HG02852 (cell line): ENCODE results near the gene UBL5.
"Not testable (repeated sequence)": the region's sequence is repeated elsewhere in the genome, so short reads cannot be mapped to it uniquely, and the experiment has no call there.

Source experiments
- ATAC-seq: cut with Tn5 transposase; IDR thresholded peaks from one replicate; pipeline ENCODE4 v1.9.1; 2021; ENCODE audit warnings: mild to moderate bottlenecking, moderate library complexity; ENCODE audit not compliant: unreplicated experiment

The UBL5 gene

DNA sequence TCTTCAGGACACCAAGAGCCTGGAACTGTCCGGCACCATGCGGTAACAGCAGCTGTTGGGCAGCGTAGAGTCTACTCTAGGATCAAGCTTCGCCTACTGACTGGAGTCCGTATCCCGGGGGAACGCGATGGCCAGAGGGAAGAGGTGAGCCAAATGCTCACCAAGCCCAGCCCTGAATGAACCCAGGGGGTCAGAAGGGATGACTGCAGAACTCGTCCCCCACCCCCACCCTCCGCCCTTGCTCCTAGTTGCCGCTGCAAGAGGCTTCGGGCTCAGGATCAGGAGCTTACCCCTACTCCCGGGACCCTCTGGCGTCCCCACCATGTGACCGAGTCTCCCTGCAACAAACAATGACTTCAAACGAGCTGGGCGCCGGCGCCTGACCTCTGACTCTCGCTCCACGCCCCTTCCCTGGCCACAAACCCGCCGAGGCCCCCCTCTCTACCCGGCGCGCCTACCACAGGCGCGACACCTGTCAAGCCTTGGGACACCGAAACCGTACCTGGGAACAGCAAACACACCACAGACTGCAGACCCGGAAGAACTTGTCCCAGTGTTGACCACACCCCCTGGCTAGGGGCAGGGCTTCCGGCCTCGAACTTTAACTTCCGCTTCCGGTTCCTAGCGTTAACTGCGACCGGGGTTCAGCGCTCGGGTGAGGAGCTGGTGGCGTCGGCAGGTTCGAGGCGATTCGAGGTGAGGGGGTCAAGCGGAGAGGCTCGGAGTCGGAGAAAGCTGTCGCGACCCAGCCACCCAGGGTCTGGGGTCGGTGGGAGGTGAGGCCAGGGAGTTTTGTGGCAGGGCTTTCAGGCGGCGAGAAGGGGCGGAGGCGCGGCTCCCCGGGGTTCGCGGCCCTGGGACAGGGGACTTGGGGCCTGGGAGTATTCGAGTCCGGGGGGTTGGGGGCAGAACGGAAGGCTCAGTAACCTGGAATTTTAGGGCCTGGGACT is at the start of gene UBL5:
TSS of gene UBL5 (plus strand) at position 630 of the 950 bp plus-strand sequence. CDS start 420 bp downstream, outside the sequence.
- ATAC-seq, result peak; percentile 87

DNA sequence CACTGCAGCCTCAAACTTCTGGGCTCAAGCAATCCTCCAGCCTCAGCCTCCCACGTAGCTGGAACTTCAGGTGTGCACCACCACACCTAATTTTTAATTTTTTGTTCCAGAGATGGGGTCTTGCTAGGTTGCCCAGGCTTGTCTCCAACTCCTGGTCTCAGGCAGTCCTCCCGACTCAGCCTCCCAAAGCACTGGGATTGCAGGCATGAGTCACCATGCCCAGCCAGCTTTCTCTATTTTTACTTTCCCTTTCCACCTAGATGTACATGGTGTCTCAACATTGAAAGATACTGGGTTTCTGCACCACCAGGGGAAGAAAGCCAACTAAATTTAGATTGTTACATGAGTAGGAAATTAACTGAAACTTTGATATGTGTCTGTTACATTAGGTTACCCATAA is 45.4 kb upstream of the UBL5 start:
- no peak for ATAC-seq

DNA sequence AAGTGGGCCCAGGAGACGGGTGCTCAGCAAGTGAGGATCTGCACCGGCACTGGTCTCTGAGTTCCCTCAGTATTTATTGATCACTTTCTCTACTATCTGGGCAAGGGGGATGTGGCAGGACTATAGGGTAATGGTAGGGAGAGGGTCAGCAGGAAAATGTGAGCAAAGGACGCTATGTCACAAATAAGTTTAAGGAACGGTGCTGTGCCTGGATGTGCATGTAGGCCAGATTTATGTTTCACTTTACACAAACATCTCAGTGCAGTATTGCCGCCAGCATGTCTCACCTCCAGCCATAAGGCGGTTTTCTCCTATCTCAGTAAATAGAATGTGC is 43.6 kb upstream of the UBL5 start:
- not testable (repeated sequence) for ATAC-seq

DNA sequence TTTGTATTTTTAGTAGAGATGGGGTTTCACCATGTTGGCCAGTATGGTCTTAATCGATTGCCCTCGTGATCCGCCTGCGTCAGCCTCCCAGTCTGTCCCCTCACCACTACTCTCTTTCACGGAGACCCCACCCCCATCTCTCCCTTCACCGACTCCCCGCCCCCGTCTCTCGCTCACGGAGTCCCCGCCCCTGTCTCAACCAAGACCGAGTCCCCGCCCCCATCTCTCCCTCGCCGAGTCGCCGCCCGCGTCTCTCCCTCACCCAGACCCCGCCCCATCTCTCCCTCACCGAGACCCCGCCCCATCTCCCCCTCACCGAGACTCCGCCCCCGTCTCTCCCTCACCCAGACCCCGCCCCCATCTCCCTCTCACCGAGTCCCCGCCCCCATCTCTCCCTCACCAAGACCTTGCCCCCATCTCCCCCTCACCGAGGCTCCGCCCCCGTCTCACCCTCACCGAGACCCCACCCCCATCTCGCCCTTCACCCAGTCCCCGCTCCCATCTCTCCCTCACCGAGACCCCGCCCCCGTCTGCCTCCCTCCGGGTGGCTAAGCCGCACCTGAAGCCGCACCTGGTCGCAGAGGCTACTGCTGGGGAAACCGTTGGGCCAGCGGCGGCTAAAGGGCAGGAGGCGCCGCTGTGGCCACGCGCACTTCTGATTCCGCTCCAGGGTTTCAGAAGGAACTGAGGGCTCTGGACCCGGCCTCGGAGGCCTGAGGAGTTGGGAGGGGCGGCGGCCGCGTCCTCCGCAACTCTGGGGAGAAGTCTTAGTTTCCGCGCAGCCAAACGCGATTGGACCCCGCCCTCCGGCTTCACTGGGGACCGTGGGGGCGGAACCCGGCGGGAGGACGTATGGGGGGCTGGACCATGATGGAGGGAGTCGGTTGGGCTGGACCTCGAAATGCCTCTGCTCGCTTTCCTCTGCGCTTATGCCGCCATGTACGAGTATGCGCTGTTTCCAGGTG is 42.1 kb upstream of the UBL5 start:
- peak; percentile 68 for ATAC-seq

DNA sequence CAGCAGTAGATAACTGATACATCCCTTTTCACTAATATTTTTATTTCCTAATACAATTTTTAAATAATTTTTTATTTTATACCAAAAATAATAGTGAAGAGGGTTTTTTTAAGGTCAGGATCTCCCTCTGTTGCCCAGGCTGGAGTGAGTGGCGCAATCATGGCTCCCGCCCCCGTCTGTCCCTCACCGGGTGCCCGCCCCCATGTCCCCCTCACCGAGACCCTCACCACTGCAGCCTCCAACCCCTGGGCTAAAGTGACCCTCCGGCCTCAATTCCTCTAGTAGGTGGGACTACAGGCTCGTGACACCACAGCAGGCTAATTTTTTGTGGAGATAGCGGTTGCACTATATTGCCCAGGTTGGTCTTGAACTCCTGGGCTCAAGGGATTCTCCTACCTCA is 41.4 kb upstream of the UBL5 start:
- no peak for ATAC-seq

DNA sequence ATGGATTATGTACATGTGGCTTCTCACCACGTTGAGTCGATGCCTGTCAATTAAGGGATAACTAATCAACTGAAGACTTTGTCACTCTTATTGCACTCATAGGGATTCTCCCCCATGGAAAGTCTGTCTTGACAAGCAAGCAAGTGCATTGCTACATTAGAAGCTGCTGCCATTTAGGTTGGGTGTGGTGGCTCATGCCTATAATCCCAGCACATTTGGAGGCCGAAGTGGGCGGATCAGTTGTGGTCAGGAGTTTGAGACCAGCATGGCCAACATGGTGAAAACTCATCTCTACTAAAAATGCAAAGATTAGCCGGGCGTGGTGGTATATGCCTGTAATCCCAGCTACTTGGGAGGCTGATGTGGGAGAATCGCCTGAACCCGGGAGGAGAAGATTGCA is 40.9 kb upstream of the UBL5 start:
- no peak for ATAC-seq

DNA sequence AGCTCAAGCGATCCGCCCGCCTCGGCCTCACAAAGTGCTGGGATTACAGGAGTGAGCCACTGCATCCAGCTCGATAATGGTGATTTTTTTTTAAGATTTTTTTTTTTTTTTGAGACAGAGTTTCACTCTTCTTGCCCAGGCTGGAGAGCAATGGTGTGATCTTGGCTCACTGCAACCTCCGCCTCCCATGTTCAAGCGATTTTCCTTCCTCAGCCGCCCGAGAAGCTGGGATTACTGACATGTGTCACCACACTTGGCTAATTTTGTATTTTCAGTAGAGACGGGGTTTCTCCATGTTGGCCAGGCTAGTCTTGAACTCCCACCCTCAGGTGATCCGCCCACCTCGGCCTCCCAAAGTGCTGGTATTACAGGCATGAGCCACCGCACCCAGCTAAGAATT is 39.1 kb upstream of the UBL5 start:
- not testable (repeated sequence) for ATAC-seq

DNA sequence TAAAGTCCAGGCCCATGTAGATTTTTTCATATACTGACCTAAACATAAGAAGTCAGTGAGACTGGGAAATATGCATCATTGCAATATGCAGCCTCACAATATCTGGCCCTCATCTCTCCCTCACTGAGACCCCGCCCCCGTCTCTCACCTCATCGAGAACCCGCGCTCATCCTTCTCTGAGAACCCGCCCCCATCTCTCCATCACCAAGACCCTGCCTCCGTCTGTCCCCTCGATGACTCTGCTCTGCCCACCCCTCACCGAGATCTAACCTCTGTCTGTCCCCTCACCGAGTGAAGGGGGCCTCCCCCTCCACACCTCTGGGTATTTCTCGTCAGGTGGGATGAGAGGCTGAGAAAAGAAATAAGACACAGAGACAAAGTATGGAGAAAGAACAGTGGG is 38.7 kb upstream of the UBL5 start:
- no peak for ATAC-seq

DNA sequence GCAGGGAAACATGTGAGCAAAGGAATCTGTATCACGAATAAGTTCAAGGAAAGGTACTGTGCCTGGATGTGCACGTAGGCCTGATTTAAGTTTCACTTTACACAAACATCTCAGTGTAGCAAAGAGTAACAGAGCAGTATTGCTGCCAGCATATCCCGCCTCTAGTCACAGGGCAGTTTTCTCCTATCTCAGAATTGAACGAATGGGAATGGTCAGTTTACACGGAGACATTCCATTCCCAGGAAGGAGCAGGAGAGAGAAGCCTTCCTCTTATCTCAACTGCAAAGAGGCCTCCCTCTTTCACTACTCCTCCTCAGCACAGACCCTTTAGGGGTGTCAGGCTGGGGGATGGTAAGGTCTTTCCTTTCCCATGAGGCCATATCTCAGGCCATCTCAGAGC is 38.1 kb upstream of the UBL5 start:
- not testable (repeated sequence) for ATAC-seq

DNA sequence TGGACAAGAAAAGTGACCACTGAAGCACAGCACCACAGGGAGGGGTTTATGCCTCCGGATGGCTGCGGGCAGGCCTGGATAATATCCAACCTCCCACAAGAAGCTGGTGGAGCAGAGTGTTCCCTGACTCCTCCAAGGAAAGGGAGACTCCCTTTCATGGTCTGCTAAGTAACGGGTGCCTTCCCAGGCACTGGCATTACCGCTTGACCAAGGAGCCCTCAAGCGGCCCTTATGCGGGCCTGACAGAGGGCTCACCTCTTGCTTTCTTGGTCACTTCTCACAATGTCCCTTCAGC is 36.7 kb upstream of the UBL5 start:
- not testable (repeated sequence) for ATAC-seq

DNA sequence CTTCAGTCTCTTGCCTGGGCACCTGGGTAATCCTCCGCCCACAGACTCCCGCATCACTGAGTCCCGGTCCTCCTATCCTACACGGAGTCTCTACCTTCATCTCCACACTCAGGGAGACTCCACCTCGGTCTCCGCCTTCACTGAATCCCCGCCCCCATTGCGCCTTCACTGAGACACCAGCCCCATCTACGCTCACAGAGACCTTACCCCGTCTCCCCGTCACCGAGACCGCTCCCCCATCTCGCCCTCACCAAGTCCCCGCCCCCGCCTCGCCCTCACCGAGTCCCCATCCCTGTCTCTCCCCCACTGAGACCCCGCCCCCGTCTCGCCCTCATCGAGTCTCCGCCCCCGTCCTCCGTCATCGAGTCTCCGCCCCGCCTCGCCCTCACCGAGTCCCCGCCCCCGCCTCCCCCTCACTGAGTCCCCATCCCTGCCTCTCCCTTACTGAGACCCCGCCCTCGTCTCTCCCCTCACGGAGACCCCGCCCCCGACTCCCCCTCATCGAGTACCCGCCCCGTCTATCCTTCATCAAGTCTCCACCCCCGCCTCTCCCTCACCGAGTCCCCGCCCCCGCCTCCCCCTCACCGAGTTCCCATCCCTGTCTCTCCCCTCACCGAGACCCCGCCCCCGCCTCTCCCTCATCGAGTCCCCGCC is 36.0 kb upstream of the UBL5 start:
- peak; percentile 44 for ATAC-seq

DNA sequence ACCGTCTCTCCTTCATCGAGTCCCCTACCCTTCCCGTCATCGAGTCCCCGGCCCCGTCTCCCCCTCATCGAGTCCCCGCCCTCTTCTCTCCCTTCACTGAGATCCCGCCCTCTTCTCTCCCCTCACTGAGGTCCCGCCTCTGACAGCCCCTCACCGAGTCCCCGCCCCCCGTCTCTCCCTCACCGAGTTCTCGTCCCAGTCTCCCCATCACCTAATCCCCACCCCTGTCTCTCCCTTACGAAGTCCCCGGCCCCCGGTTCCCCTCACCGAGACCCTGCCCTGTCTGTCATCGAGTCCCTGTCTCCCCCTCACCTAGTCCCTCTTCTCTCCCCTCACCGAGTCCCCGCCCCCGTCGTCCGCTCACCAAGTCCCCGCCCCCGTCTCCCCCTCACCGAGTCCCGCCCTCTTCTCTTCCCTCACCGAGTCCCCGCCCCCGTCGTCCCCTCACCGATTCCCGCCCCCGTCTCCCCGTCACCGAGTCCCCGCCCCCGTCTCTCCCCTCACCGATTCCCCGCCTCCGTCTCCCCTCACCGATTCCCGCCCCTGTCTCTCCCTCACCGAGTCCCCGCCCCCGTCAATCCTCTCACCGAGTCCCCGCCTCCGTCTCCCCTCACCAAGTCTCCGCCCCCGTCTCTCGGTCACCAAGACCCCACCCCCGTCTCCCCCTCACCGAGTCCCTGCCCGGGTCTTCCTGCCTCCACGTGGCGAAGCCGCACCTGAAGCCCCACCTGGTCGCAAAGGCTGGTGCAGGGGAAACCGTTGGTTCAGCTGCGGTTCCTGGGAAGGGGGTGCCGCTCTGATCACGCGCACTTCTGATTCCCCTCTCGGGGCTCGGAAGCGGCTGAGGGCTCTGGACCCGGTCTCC is 35.3 kb upstream of the UBL5 start:
- ATAC-seq, result no peak

DNA sequence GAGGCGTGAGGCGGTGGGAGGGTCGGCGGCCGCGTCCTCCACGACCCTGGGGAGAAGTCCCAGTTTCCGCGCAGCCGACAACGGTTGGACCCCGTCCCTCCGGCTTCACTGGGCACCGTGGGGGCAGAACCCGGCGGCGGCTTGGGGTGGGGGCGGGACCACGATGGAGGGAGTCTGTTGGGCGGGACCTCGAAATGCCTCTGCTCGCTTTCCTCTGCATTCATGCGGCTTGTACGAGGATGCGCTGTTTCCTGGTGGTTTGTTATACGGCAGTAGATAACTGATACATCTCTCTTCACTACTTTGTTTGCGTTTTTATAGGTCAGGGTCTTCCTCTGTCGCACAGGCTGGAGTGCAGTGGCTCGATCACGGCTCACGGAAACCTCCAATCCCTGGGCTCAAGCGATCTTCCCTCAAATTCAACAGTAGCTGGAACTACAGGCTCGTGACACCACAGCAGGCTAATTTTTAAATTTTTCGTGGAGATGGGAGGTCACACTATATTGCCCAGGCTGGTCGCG is 34.6 kb upstream of the UBL5 start:
- no peak for ATAC-seq

DNA sequence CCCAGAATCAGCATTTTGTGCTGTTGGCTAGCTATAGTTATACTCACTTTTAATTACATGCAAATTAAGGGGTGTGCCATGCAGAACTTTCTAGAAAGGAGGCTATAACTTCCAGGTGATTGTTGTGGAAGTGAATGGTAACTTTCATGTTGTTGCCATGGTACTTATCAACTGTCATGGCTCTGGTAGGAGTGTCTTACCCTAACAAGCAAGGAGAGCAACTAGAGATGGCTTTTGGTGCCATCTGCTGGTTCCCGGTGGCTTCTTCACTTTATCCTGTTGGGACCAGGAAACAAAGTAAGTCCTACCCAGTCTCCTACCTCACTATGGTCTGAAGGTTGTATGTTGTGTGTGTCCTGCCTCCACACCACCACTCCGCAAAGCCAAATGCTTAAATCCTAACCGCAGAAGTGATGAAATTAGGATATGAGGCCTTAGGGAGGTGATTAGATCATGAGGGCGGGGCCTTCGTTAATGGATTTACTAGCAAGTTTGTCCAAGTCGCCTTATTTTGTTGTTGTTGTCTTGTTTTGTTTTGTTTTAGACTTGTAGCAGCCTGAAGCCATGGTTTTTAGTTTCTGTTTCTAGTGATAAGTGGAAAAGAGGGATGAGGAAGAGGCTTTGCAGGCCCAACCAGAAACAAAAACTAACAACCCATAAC is 31.5 kb upstream of the UBL5 start:
- ATAC-seq, result no peak

DNA sequence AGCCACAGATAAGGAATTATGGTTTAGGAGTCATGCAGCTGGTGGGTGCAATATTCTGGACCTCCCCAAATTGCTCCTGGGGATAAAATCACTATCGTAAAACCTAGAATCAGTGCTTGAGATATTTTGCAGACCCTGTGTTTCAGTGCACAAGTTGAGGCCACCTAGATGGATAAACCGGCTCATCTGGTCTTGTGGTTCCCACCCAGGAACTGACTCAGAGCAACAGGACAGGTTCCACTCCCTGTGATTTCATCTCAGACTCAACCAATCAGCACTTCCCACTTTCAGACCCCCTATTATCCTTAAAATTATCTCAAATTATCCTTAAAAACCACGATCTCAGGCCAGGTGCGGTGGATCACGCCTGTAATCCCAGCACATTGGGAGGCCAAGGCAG is 29.8 kb upstream of the UBL5 start:
- ATAC-seq, result no peak

DNA sequence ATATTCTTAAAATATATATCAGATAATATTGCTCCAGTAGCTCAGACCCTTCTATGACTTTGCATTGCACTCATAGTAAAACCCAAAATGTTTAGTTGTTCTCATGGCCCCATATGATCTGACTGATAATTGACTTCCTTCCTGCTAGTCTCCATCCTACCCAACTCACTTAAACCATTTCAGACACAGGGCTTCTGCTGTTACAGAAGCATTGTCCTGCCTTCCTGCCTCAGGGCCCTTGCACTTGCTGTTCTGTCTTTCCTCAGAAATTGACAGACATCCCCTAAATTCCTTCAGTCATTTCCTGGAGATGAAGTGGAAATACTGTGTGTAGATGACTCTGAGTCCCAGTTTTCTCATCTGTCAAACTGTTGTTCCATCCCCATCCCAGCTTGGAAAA is 28.6 kb upstream of the UBL5 start:
- no peak for ATAC-seq

DNA sequence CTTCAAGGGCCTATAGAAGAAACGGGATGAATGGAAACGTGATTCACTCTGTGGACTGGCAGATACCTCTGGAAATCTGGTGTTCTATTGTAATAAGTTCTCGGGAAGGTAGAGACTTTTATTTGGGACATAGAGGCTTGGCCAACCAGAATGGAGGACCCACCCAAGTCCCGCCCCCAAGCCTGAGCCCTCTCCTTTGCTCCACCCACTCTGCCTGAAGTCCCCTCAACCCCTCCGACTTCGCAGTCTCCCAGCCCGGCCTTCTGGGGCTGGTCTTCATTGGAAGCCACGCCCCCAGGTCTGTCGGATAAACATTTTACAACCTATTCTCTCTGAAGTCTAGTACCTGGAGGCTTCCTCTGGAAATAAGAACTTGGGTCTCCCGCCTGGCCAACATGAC is 25.7 kb upstream of the UBL5 start:
- no peak for ATAC-seq

DNA sequence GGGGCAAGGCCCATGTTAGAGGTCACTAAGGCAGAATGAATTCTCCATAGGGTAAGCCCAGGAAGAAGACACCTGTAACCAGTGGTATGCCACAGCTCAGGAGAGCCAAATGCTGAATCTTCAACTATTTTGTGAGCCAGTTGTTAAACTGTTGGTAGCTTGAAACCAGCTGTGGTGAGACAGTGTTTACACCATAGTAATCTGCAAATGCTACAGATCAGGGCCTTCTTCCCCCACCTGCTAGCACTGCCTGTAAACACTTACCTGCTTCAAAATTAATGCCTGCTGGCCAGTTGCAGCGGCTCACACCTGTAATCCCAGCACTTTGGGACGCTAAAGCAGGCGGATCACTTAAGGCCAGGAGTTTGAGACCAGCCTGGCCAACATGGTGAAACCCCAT is 20.9 kb upstream of the UBL5 start:
- ATAC-seq, result no peak
